ENCODE results near the gene COL20A1.

The COL20A1 gene

GRCh38 chr20:63277466-63278272, 15.3 kb upstream of the COL20A1 start:
- DNase-seq (ENCODE audit: low read depth) = no peak
- TF ChIP-seq CTCF (IDR thresholded peaks at IDR 0.05; ENCODE audit: control insufficient read depth, extremely low read depth, insufficient read depth) = no peak
- no peak overlapping the region for H3K4me3 ChIP-seq (ENCODE audit: low read depth, low read length)

GRCh38 chr20:63278661-63279060, 14.3 kb upstream of the COL20A1 start:
- no peak for DNase-seq (ENCODE audit: low read depth)
- no peak overlapping the region for H3K4me3 ChIP-seq (ENCODE audit: low read depth, low read length)
- no peak for TF ChIP-seq CTCF (IDR thresholded peaks at IDR 0.05; ENCODE audit: control insufficient read depth, extremely low read depth, insufficient read depth)

- H3K4me3 ChIP-seq (ENCODE audit: low read depth, low read length) = no peak overlapping the region
- TF ChIP-seq CTCF (IDR thresholded peaks at IDR 0.05; ENCODE audit: control insufficient read depth, extremely low read depth, insufficient read depth) = no peak
- DNase-seq (ENCODE audit: low read depth) = no peak
These were observed 13.1 kb upstream of the COL20A1 start for GRCh38 chr20:63279931-63280330.

GRCh38 chr20:63280371-63280770, 12.6 kb upstream of the COL20A1 start:
- DNase-seq (ENCODE audit: low read depth) = no peak
- no peak overlapping the region for H3K4me3 ChIP-seq (ENCODE audit: low read depth, low read length)
- TF ChIP-seq CTCF (IDR thresholded peaks at IDR 0.05; ENCODE audit: control insufficient read depth, extremely low read depth, insufficient read depth) = no peak

- no peak for DNase-seq (ENCODE audit: low read depth)
- peak; percentile 38; the same call in 1 of the 2 replicates for TF ChIP-seq CTCF (IDR thresholded peaks at IDR 0.05; ENCODE audit: control insufficient read depth, extremely low read depth, insufficient read depth)
- H3K4me3 ChIP-seq (ENCODE audit: low read depth, low read length) = no peak overlapping the region
These were observed 11.9 kb upstream of the COL20A1 start for GRCh38 chr20:63280929-63281545.

GRCh38 chr20:63281742-63282665, 11.0 kb upstream of the COL20A1 start:
- no peak for TF ChIP-seq CTCF (IDR thresholded peaks at IDR 0.05; ENCODE audit: control insufficient read depth, extremely low read depth, insufficient read depth)
- DNase-seq (ENCODE audit: low read depth) = no peak
- H3K4me3 ChIP-seq (ENCODE audit: low read depth, low read length) = no peak overlapping the region
